Brain microvascular endothelial cell (primary cell): ENCODE results near the gene KLRC1.

Experiments
- DNase-seq: peaks from one replicate; pipeline ENCODE4 v3.0.0-alpha.2; 2020
- H3K27ac ChIP-seq: fragments of 250-450 bp; sonication (Bioruptor Pico); 2 replicates; pipeline ENCODE4 v1.5.1; 2020; ENCODE audit warnings: mild to moderate bottlenecking, moderate library complexity
- H3K27me3 ChIP-seq: fragments of 250-450 bp; sonication (Bioruptor Pico); replicated peaks from 2 replicates; pipeline ENCODE4 v1.5.1; 2020; ENCODE audit warnings: mild to moderate bottlenecking
- H3K36me3 ChIP-seq: fragments of 250-450 bp; sonication (Bioruptor Pico); replicated peaks from 2 replicates; pipeline ENCODE4 v1.5.1; 2020; ENCODE audit warnings: mild to moderate bottlenecking
- H3K4me3 ChIP-seq: 2 replicates; pipeline ENCODE4 v1.5.1; 2011; ENCODE audit warnings: low read depth, mild to moderate bottlenecking, control low read depth, low read length, moderate library complexity
- in situ Hi-C: cut with HindIII; loops from 2 replicates; pipeline ENCODE4 v1.10.0; 2017; ENCODE audit warnings: low sequenced_read_pairs, low pct_ligation_motif_present
- TF ChIP-seq, protein P1 (sequence below): IDR thresholded peaks from 2 replicates; pipeline ENCODE4 v1.5.1; 2011; ENCODE audit warnings: low read depth, mild to moderate bottlenecking, moderate library complexity, low read length, control low read depth, inconsistent platforms; ENCODE audit errors: missing control alignments

Gene KLRC1

DNA sequence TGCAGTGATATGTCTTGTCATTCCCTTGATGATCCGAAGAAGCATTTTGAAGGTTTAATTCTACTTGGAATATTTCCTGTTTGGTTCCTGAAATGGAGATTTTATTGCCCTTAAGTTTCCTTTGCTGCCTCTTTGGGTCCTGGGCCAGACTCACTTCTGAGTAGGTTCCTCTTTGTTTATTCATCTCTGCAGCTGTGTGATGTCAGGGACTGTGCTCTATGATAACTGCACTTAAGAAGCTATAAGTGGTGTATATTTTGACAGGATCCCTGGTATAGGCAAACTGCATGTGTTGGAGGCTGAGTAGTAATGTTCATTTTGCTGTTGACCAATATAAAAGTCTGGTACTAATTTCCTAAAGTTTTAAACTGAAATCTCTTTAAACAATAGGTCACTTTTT lies 43.8 kb downstream of the KLRC1 start, which contains the start of gene KLRC4:
TSS of gene KLRC4 (minus strand) at position 366 of the 400 bp plus-strand sequence. CDS start at position 184, 182 bp downstream.
- H3K4me3 ChIP-seq, result no peak within 1 kb of the TSS
- no peaks in the 10 kb centered on the region for H3K36me3 ChIP-seq
- no peaks in the 10 kb centered on the region for H3K27me3 ChIP-seq
- H3K27ac ChIP-seq, result no peak within 1 kb of the TSS
- TF ChIP-seq, protein P1, sequence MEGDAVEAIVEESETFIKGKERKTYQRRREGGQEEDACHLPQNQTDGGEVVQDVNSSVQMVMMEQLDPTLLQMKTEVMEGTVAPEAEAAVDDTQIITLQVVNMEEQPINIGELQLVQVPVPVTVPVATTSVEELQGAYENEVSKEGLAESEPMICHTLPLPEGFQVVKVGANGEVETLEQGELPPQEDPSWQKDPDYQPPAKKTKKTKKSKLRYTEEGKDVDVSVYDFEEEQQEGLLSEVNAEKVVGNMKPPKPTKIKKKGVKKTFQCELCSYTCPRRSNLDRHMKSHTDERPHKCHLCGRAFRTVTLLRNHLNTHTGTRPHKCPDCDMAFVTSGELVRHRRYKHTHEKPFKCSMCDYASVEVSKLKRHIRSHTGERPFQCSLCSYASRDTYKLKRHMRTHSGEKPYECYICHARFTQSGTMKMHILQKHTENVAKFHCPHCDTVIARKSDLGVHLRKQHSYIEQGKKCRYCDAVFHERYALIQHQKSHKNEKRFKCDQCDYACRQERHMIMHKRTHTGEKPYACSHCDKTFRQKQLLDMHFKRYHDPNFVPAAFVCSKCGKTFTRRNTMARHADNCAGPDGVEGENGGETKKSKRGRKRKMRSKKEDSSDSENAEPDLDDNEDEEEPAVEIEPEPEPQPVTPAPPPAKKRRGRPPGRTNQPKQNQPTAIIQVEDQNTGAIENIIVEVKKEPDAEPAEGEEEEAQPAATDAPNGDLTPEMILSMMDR, result no peak
- in situ Hi-C loops, result no loop called here
- peak; percentile 38 for DNase-seq

DNA sequence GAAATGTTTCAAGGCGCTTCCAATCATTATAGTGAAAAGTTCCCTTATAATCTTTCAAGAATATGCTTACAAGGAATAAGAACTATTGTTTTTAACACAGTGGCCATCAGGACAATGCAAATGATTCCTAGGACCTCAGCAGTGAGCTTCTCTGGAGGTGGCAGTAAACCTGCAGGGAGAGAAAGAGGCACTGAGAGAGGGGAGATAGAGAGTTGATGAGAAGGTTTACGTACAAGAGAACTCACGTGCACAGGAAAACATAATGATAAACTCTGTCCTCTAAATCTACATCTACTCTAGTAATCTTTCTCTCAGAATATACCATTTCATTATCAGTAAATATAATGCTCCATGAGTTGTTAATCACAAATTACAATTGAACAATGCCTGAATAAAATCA lies 44.3 kb downstream of the KLRC1 start:
- Histone ChIP-seq H3K27ac (no peak overlapping the region), H3K27me3 (no peaks in the 10 kb centered on the region), H3K36me3 (no peaks in the 10 kb centered on the region), H3K4me3 (no peak overlapping the region)
- DNase-seq, result no peak
- in situ Hi-C loops, result no loop called here
- TF ChIP-seq, protein P1, result no peak

- TF ChIP-seq, protein P1, result no peak
- no peak for DNase-seq
- H3K27me3 ChIP-seq, result no peaks in the 10 kb centered on the region
Observed at GRCh38 chr12:10406725-10407124, 46.5 kb downstream of the KLRC1 start.

GRCh38 chr12:10405294-10405693 lies 47.9 kb downstream of the KLRC1 start:
- in situ Hi-C loops, result no loop called here
- Histone ChIP-seq H3K27ac (no peak overlapping the region), H3K36me3 (no peaks in the 10 kb centered on the region), H3K4me3 (no peak overlapping the region), H3K27me3 (no peaks in the 10 kb centered on the region)
- TF ChIP-seq, protein P1, result no peak
- no peak for DNase-seq

More at GRCh38 chr12:10406725-10407124, 46.5 kb downstream of the KLRC1 start:
- Histone ChIP-seq H3K4me3 (no peak overlapping the region), H3K27ac (no peak overlapping the region), H3K36me3 (no peaks in the 10 kb centered on the region)
- in situ Hi-C loops, result no loop called here

DNA sequence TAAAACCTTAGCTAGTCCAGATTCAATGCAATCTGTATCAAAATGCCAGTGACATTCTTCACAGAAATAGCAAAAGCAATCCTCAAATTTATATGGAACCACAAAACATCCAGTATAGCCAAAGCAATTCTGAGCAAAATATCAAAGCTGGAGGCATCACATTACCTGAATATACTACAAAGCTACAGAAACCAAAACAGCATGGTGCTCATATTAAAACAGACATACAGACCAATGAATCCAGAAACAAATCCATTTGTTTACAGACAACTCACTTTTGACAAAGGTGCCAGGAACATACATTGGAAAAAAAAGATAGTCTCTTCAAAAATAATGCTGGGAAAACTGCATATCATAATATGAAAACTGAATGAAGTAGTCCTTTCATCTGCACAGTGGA lies 48.4 kb downstream of the KLRC1 start:
- Histone ChIP-seq H3K27ac (no peak overlapping the region), H3K27me3 (no peaks in the 10 kb centered on the region), H3K36me3 (no peaks in the 10 kb centered on the region), H3K4me3 (no peak overlapping the region)
- TF ChIP-seq, protein P1, result no peak
- in situ Hi-C loops, result no loop called here
- no peak for DNase-seq

- no peaks in the 10 kb centered on the region for H3K27me3 ChIP-seq
- TF ChIP-seq, protein P1, result no peak
- H3K36me3 ChIP-seq, result no peaks in the 10 kb centered on the region
- in situ Hi-C loops, result no loop called here
- no peak for DNase-seq
- no peak overlapping the region for H3K4me3 ChIP-seq
- H3K27ac ChIP-seq, result no peak overlapping the region
Observed at GRCh38 chr12:10400829-10401228, 52.3 kb downstream of the KLRC1 start.
